NOMO-1 (cell line): ENCODE measurements around the gene ICOS.
"Not testable (repeated sequence)": the region's sequence is repeated elsewhere in the genome, so short reads cannot be mapped to it uniquely, and the experiment has no call there.

Source experiments
- DNase-seq, 2 experiments: peaks; one replicate each; lab custom pipeline; 2025; ENCODE audit not compliant: unreplicated experiment in 2 of 2; lab: John Stamatoyannopoulos, UW

Gene ICOS

GRCh38 chr2:203916756-203917155 is 19.8 kb upstream of the ICOS start:
- no peak for DNase-seq

DNA sequence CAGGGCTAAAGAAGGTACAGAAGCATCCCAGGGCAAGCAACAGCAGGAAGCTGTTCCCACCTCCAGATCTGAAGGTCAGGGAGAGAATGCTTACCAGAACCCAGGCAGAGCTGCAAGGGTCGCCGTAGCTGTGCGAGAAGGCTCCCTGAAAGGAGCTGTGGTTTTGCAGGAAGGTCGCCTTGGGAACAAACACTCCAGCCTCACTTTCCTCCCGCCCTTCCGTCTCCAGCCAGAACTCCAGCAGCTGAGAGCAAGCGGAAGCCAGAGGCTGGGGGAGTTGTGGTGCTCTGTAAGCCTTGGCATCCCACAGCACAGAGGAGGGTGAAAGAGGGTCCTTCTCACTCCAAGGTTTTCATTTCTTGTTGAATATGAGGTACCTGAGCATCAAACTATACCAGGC is 18.3 kb upstream of the ICOS start:
- DNase-seq = no peak

- no peak for DNase-seq
Observed at GRCh38 chr2:203918839-203919238, 17.7 kb upstream of the ICOS start.

- DNase-seq = no peak
Observed at GRCh38 chr2:203925512-203926158, 10.9 kb upstream of the ICOS start.

GRCh38 chr2:203928849-203929248 is 7.7 kb upstream of the ICOS start:
- DNase-seq = no peak

DNA sequence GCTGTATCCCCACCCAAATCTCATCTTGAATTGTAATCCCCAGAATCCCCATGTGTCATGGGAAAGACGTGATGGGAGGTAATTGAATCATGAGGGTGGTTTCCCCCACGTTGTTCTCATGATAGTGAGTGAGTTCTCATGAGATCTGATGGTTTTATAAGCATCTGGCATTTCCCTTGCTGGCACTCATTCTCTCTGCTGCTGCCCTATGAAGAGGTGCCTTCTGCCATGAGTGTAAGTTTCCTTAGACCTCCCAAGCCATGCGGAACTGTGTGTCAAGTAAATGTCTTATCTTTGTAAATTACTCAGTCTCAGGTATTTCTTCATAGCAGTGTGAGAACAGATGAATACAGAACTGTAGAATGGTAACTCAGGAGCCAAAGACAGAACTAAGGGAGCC is 5.3 kb upstream of the ICOS start:
- DNase-seq = not testable (repeated sequence)

DNA sequence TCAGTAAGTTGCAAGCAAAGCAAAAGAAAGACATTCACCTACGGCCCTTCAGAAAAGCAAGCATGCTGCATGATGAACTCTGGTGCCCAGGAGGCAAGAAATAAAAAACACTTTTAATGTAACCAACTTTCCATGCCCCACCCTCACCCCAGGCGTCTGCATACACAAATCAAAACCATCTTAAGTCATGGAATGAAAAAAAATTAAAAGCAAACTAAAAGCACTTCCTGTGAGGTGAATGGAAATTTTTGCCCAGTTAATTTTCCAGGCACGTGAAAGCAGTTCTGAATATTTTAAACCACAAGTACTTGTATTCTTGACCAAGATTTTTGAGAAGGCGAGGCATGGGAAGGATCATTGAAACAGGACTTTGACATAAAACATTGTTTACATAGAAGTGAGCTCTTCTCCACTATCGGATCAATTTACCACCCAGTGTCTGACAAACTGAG is 2.5 kb upstream of the ICOS start:
- DNase-seq = no peak

GRCh38 chr2:203934711-203935438 is 1.7 kb upstream of the ICOS start:
- no peak for DNase-seq

GRCh38 chr2:203935568-203935967 is 995 bp upstream of the ICOS start:
- no peak for DNase-seq

- no peak for DNase-seq
Observed at GRCh38 chr2:203936949-203937348, 386 bp downstream of the ICOS start.

DNA sequence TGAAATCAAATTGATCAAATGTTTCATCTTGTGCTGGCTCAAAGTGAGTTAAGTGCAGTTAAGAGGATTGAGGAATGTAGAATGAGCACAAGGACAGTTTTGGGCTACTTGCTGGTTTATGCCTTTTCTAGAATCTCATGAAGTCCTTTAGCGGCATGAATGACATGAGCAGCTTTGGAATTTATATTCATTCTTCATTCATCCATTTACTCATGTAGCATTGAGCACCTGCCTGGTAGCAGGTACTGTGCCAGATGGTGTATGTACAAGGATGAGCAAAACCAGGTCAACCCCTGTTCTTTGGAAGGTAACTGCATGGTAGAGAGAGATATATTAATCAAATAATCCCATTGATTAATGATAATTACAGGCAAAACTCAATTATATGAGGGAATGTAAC is 1.2 kb downstream of the ICOS start:
- DNase-seq = no peak

DNA sequence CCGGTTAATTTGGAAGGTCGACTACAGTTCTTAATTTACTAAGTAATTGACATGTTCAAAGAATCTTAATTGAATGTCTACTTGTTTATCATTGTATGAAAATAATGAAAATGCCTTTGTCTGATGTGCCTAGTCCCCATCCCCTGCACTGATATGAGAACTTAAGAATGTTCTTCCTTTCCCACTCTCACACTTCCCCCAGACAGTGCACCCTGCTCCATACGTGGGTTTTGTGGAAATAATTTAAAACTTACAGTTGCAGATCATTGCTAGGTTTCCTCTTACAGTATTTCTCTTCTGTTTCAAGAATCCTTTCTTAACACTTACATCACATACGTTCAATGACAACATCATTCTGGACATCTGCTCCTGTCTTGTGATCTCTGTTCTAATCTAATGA is 3.5 kb downstream of the ICOS start:
- DNase-seq = no peak

DNA sequence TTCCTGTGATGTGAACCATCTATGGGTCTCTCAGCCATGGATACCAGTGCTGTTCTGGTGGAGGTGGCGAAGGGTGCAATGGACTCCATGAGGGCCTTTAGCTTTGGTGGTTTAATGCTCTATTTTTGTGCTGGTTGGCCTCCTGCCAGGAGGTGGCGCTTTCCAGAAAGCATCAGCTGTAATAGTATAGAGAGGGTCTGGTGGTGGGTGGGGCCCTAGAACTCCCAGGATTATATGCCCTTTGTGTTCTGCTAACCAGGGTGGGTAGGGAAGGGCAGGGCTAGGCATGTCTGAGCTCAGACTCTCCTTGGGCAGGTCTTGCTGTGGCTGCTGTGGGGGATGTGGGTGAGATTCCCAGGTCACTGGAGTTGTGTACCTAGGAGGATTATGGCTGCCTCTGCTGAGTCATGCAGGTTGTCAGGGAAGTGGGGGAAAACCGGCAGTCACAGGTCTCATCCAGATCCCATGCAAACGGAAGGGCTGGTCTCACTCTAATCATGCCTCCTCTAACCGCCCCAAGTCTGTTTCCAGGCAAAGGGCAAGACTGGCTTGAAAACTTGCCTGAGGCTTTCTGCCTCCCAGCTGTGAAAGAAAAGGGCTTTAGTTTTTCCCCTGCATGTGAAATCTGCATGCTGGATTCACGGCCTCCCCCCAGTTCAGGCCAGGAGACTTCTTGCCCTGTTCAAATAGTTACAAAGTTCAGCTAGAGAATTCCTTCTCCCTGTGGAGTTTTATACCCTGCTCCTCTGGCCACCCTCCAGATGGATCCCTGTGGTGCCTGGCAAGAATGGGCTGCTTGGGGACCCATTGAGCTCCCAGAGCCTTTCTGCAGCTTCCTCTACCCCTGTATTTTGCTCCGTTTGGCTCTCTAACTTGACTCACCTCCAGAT is 7.2 kb downstream of the ICOS start:
- not testable (repeated sequence) for DNase-seq

DNA sequence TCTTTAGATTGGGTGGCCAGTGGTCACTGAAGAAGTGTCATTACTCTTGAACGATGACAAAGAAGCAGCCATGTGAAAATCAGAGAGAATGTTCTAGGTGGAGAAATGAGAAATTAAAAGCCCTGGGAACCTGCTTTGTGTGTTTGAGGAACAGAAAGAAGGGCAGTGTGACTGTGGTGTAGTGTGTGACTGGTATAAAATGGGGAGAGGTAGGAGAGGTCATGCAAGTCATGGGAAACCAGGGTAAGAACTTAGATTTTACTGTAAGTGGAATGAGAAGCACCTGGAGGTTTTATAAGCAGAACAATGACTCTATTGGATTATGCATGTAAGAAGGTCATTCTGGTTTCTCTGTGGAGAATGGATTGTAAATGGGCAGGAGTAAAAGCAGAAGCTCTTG is 12.2 kb downstream of the ICOS start:
- no peak for DNase-seq

GRCh38 chr2:203949228-203949627 is 12.7 kb downstream of the ICOS start:
- DNase-seq = no peak

DNA sequence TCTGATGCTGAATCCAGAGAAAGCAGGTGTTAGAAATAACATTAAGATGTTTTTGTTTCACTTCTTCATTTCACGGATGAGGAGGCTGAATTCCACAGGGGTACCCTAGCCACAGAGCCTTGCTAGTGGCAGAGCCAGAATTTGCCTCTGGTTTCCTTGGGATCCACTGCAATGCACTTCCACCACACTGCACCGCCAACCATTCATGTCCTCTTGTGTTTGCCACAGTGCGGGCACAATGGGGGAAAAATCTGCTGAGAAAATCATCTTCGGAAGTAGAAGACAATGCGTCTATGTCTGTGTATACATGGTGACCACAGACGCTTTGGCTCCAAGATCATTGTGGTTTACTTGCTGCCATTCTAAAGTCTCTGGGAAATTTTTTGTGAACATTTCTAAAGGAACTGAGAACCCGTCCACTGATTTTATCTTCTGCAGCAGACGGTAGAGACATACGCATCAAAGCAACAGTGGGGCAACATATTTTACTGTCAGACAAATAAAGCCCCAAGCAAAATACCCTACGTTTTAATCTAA is 14.9 kb downstream of the ICOS start:
- DNase-seq = no peak

DNA sequence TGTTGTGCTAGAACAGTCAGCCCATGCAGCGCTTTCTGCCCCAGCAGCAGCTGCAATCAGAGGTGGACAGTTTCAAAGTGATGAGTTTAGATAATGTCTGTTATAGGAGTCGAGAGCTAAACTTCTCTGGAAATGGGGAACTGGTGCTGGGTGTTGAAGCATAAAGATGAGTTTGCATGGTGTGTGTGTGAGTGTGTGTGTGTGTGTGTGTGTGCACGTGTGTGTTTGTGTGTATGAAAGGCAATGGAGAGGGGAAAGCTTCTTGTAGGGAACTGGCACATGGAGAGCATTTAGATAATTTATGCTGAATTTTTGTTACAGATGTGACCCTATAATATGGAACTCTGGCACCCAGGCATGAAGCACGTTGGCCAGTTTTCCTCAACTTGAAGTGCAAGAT is 22.7 kb downstream of the ICOS start:
- no peak for DNase-seq

GRCh38 chr2:203959672-203960071 is 23.1 kb downstream of the ICOS start:
- no peak for DNase-seq

DNA sequence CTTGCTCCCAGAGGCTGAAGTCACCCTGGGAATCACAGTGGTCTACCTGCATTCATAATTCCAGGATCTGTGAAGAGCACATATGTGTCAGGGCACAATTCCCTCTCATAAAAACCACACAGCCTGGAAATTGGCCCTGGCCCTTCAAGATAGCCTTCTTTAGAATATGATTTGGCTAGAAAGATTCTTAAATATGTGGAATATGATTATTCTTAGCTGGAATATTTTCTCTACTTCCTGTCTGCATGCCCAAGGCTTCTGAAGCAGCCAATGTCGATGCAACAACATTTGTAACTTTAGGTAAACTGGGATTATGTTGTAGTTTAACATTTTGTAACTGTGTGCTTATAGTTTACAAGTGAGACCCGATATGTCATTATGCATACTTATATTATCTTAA is 24.2 kb downstream of the ICOS start:
- DNase-seq = no peak

GRCh38 chr2:203965190-203965589 is 28.6 kb downstream of the ICOS start:
- DNase-seq = not testable (repeated sequence)

DNA sequence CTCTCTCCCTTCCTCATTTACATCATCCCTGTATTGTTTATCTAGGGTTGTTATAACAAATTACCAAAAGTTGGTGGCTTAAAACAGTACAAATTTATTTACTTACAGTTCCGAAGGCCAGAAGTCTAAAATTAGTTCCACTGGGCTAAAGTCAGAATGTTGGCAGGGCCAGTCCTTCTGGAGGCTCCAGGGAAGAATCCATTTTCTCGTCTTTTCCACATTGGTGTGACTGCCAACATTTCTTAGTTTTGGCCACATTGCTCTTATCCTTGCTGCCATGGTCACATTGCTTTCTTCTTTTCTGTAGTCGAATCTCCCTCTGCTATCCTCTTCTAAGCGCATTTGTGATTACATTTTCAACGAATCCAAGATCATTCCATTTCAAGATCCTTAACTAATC is 34.7 kb downstream of the ICOS start:
- no peak for DNase-seq
